Measurements from ENCODE around the gene MBP.

MBP gene

DNA sequence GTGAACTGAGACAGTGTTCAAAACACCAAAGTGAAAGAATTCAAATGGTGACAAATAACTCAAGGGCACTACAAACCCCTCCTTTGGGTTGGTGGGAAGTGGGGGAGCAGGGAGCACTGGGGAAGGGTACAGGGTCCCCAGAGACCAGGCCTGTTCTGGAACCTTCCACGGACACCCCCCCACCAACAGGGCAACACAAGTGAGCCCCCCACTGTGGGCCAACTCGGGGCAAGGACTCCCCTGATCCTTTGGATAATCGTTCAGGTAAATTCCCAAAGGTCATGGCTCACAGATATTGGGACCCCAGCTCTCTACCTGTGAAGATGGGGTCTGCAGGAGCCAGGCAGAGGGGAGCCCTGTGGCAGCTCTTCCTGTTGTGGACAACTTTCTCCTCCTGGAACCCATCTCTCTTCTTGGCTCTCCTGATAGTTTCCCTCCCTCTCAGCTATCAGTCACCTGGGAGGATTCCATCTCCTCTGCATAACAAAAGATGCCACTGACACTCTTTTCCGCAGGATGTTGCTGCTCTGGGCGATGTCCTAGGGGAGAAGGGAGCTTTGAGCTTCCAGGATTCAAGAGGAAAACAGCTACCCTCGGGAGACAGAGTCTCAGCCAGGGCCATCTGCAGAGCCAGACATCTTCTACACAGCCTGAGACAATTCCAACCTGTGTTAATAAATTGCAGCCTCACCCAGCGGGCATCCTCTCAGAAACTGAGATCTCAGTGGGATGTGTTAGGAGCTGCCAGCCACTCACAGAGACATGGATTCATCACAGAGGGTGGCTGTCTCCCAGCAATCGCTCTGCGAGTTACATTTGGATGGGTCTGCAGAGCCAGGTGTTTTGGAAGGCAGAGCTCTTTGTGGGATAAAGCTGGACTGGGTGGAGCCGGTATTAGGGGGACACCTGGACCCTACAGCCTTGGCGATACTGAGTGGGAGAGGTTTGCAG lies 35.4 kb downstream of the MBP start:
- no peak for DNase-seq (ENCODE audit: low spot score)
- TF ChIP-seq, protein P1, sequence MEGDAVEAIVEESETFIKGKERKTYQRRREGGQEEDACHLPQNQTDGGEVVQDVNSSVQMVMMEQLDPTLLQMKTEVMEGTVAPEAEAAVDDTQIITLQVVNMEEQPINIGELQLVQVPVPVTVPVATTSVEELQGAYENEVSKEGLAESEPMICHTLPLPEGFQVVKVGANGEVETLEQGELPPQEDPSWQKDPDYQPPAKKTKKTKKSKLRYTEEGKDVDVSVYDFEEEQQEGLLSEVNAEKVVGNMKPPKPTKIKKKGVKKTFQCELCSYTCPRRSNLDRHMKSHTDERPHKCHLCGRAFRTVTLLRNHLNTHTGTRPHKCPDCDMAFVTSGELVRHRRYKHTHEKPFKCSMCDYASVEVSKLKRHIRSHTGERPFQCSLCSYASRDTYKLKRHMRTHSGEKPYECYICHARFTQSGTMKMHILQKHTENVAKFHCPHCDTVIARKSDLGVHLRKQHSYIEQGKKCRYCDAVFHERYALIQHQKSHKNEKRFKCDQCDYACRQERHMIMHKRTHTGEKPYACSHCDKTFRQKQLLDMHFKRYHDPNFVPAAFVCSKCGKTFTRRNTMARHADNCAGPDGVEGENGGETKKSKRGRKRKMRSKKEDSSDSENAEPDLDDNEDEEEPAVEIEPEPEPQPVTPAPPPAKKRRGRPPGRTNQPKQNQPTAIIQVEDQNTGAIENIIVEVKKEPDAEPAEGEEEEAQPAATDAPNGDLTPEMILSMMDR (IDR thresholded peaks at IDR 0.05; ENCODE audit: extremely low read depth, missing control alignments): no peak

- no peak for DNase-seq (ENCODE audit: low spot score)
- TF ChIP-seq, protein P1 (IDR thresholded peaks at IDR 0.05; ENCODE audit: extremely low read depth, missing control alignments): no peak
Observed at GRCh38 chr18:77095391-77096371, 36.9 kb downstream of the MBP start.

- TF ChIP-seq, protein P1 (IDR thresholded peaks at IDR 0.05; ENCODE audit: extremely low read depth, missing control alignments): no peak
- no peak for DNase-seq (ENCODE audit: low spot score)
Observed at GRCh38 chr18:77093586-77093985, 39.0 kb downstream of the MBP start.

GRCh38 chr18:77093067-77093430 lies 39.5 kb downstream of the MBP start:
- TF ChIP-seq, protein P1 (IDR thresholded peaks at IDR 0.05; ENCODE audit: extremely low read depth, missing control alignments): no peak
- no peak for DNase-seq (ENCODE audit: low spot score)

DNA sequence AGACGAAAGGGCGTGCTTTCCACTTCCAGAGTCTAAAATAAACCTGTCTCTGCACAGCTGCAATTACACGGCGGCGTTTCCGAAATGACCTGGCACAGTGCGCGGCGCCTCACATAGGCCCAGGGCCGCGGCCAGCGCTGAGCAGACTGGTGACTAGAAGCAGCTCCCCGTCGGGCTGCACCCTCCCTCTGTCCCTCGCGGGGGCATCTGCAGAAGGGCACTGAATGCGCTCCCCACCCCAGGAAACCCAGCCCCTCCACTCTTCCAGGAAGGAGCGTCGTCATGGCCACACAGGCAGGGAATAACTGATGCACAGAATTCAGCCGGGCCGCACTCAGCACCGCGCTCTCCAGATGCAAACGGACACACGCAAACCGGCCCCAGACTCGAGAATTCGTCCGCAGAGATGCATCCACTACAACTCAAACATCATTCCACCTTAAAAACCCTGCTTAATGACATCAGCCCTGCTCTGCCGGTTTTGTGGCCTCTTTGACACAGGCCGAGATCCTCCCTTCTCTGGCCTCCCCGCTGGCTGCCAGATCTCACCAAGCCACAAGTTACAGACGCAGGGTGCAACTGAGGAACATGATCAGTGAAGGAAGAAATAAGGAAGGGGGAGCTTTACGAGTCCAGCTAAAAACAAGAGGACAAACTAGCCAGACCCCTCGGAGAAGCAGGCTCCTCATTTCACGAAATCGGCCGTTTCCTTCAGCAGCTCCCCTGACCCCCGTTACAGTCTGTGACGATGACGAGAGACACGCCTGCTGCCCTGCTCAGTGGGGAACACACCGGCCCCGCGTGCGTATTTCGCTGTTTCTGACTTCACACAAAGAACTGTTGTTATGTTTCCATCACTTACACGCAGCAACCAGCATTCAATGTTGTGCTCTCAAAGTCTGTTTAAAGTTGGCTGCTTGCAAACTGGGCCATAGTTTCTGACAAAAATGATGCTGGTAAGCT lies 40.2 kb downstream of the MBP start:
- DNase-seq (ENCODE audit: low spot score): no peak
- TF ChIP-seq, protein P1 (IDR thresholded peaks at IDR 0.05; ENCODE audit: extremely low read depth, missing control alignments): no peak

DNA sequence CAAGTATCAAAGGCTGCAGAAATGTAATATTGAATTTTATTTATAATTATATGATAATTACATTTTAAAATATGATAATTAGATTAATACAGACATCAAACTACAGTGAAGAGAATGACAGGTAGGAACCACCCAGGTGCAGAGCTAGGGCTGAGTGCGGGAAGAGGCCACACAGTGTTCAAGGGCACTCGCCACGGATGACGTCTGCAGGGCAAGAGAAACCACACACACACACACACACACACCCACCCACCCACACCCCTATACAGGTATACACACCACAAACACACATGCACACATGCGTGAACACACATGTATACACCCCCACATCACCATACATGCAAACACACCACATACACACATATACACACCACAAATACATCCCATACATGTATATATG lies 41.2 kb downstream of the MBP start:
- DNase-seq (ENCODE audit: low spot score): no peak
- TF ChIP-seq, protein P1 (IDR thresholded peaks at IDR 0.05; ENCODE audit: extremely low read depth, missing control alignments): no peak

Measured in GM20000 (cell line).